Stomach (tissue), 9 donors: ENCODE results near the gene SNX2. TPM values are rescaled to one million over a fixed set of nuclear protein-coding genes. Genes with fewer than 3 reads are reported as not detected.

Experiments
- DNase-seq, 2 donors: peaks; one replicate each; pipeline versions ENCODE4 v3.0.0 to v3.0.0-alpha.2; 2013 to 2019
- H3K27ac ChIP-seq, 5 donors: fragments of 200-600 bp in 4 of 5; sonication (generic) in 4 of 5; one replicate each; pipeline ENCODE4 v1.5.1; 2013 to 2019; ENCODE audit warnings: mild to moderate bottlenecking in 1 of 5, moderate library complexity in 1 of 5
- H3K27me3 ChIP-seq, 3 donors: fragments of 200-600 bp; sonication (generic); one replicate each; pipeline ENCODE4 v1.5.1; 2017 to 2019; ENCODE audit warnings: mixed run types in 1 of 3
- H3K36me3 ChIP-seq, 4 donors: fragments of 200-600 bp; sonication (generic); 1 replicate in 3 of 4; 2 replicates in 1 of 4; pipeline ENCODE4 v1.5.1; 2016 to 2019
- H3K4me1 ChIP-seq, 4 donors: fragments of 200-600 bp; sonication (generic); one replicate each; pipeline ENCODE4 v1.5.1; 2016 to 2019
- H3K4me3 ChIP-seq, 4 donors: fragments of 200-600 bp; sonication (generic) in 3 of 4; one replicate each; pipeline ENCODE4 v1.5.1; 2016 to 2019; ENCODE audit warnings: mild to moderate bottlenecking in 1 of 4
- H3K9me3 ChIP-seq, 4 donors: fragments of 200-600 bp; sonication (generic); one replicate each; pipeline ENCODE4 v1.5.1; 2016 to 2019
- CTCF ChIP-seq, 7 experiments: fragments of 450-650 bp in 4 of 7; fragments of 200-600 bp in 3 of 7; sonication (generic) in 3 of 7; IDR thresholded peaks; one replicate each; pipeline ENCODE4 v1.5.1; 2016 to 2019; ENCODE audit warnings: antibody characterized with exemption in 7 of 7, control low read depth in 2 of 7, mild to moderate bottlenecking in 1 of 7
- EP300 ChIP-seq: sonication (generic); formaldehyde crosslinking; IDR thresholded peaks from one replicate; pipeline ENCODE4 v1.6.1; 2017; ENCODE audit warnings: antibody characterized with exemption
- POLR2A ChIP-seq, 4 donors: fragments of 450-650 bp; IDR thresholded peaks; one replicate each; pipeline ENCODE4 v1.6.1; 2016; ENCODE audit warnings: antibody characterized with exemption in 4 of 4, control low read depth in 2 of 4, mild to moderate bottlenecking in 1 of 4, moderate library complexity in 1 of 4
- POLR2AphosphoS5 ChIP-seq, 3 donors: sonication (generic); formaldehyde crosslinking; IDR thresholded peaks; one replicate each; pipeline ENCODE4 v1.6.1; 2016; ENCODE audit warnings: antibody characterized with exemption in 3 of 3
- WGBS, 5 donors: extraction: QIAGEN DNeasy Blood & Tissue Kit in 3 of 5; methylation state at CpG; one replicate each; pipeline versions ENCODE4 v1.1.5 to v1.1.7; 2013 to 2018; 5-methylcytosine and 5-hydroxymethylcytosine counted together
- intact Hi-C: fragments of 100-400 bp; cut with DNase I; formaldehyde crosslinking; loops from one replicate; pipeline ENCODE4 v1.15.1; 2023; ENCODE audit warnings: low total_unique reads
- polyA plus RNA-seq, 3 donors: library from polyadenylated mRNA; stranded (reverse); fragments of 200-250 nt; gene quantifications; one replicate each; pipeline ENCODE4 v1.2.3, GENCODE V29; 2013
- total RNA-seq, 5 donors: library from RNA; depleted of rRNA; stranded (reverse); fragments of >200 nt; gene quantifications; one replicate each; pipeline versions ENCODE4 v1.1.0 to v1.2.3, GENCODE V29; 2014 to 2016
- donor health status: healthy with polysubstance abuse.
- donor health status: Bipolar disorder and iron deficiency.
- donor health status: healthy.

Gene SNX2
- total and polyA plus RNA-seq, 8 donors, result 22.8 to 504 (median 52.8) TPM

DNA sequence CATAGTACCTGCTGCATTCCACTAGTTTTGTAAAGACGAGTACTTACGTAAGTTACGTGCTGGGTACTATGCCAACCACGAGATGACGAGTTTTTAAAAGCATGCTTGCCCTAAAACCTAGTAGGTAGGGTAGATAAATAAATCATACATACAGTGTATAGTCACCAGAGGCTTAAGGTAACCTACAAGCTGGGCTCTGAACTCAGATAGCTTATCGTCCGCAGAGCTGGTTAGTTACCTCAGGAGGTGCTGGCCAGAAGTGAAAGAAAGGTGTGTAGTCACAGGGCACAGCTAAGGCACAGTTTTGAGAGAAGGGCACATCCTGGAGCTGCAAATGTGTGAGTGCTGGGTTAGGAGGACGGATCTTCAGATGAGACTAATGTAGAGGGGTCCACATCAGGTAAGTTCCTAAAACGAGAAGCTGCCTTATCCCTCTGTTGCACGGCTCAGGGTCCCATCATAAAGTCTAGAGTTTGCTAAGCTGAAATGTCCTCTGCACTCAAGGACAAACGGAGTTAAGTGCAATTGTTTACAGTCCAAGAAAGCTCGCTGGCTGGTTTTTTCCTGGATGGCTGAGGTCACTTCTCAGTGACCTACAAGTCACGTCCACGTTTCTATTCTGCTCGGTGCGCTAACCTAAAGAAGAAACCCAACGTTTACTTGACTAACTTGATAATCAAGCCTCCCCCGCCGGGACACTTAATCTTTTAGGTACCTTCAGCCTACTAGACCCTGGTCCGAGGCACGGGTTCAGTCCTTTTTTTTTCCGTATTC, 69.4 kb downstream of the SNX2 start:
- intact Hi-C loops, result loop anchor here (10.0 kb wide), 1 partner anchor 70 kb away; the partner anchor contains the start of gene SNX2
- Histone ChIP-seq H3K27me3 (no peaks in the 10 kb centered on the region), H3K36me3 (no peaks in the 10 kb centered on the region), H3K4me1 (peaks cover 13 to 38% (median 25%) of the 10 kb centered on the region in 4 donors), H3K4me3 (peak overlapping the region; percentile 73 to 98 (median 97)), H3K27ac (peak overlapping the region; percentile 91 to 98 (median 95)), H3K9me3 (no peaks in the 10 kb centered on the region)
- TF ChIP-seq CTCF (IDR thresholded peaks at IDR 0.05) (no peak), EP300 (no peak), POLR2AphosphoS5 (IDR thresholded peaks at IDR 0.05) (peak in 2 of 3 donors; percentile 48 to 58)
- DNase-seq, result peak; percentile 52 to 80
- 15 to 27% (median 24%) methylated on average over 22 of the region's 22 CpGs for WGBS, 5 donors

GRCh38 chr5:122844910-122845228, 70.0 kb downstream of the SNX2 start:
- H3K4me1 ChIP-seq, result peaks cover 13 to 44% (median 27%) of the 10 kb centered on the region in 4 donors
- DNase-seq, result no peak
- intact Hi-C loops, result loop anchor here (10.0 kb wide), 1 partner anchor 70 kb away; the partner anchor contains the start of gene SNX2

GRCh38 chr5:122845229-122846050, 70.6 kb downstream of the SNX2 start, which contains the start of gene SNX24:
Gene SNX24, plus strand, starts transcription at chr5:122845613. Its CDS starts 21 bp downstream, at chr5:122845634.
- Histone ChIP-seq H3K4me3 (peak within 1 kb of the TSS; percentile 73 to 98 (median 97)), H3K36me3 (no peaks in the 10 kb centered on the region), H3K27me3 (no peaks in the 10 kb centered on the region), H3K27ac (peak within 1 kb of the TSS; percentile 91 to 98 (median 95)), H3K9me3 (no peaks in the 10 kb centered on the region), H3K4me1 (peaks cover 13 to 48% (median 27%) of the 10 kb centered on the region in 4 donors)
- TF ChIP-seq POLR2A (IDR thresholded peaks at IDR 0.05) (no peak), POLR2AphosphoS5 (IDR thresholded peaks at IDR 0.05) (peak in 2 of 3 donors; percentile 34 to 47)
- 0% methylated on average over 25 to 92 of the region's 92 CpGs for WGBS, 5 donors
- intact Hi-C loops, result loop anchor here (10.0 kb wide), 1 partner anchor 71 kb away; the partner anchor contains the start of gene SNX2
- peak; percentile 86 to 95 for DNase-seq

More at GRCh38 chr5:122844910-122845228, 70.0 kb downstream of the SNX2 start:
- H3K9me3 ChIP-seq, result no peaks in the 10 kb centered on the region
- no peak for TF ChIP-seq POLR2A (IDR thresholded peaks at IDR 0.05)
- no peak for TF ChIP-seq EP300
- TF ChIP-seq CTCF (IDR thresholded peaks at IDR 0.05), result no peak
- TF ChIP-seq POLR2AphosphoS5 (IDR thresholded peaks at IDR 0.05), result no peak
- no peaks in the 10 kb centered on the region for H3K27me3 ChIP-seq
- peak overlapping the region; percentile 73 to 98 (median 97) for H3K4me3 ChIP-seq
- WGBS, 5 donors, result 0 to 1% (median 1%) methylated on average over 16 of the region's 16 CpGs
- peak overlapping the region; percentile 91 to 98 (median 95) for H3K27ac ChIP-seq
- H3K36me3 ChIP-seq, result no peaks in the 10 kb centered on the region

DNA sequence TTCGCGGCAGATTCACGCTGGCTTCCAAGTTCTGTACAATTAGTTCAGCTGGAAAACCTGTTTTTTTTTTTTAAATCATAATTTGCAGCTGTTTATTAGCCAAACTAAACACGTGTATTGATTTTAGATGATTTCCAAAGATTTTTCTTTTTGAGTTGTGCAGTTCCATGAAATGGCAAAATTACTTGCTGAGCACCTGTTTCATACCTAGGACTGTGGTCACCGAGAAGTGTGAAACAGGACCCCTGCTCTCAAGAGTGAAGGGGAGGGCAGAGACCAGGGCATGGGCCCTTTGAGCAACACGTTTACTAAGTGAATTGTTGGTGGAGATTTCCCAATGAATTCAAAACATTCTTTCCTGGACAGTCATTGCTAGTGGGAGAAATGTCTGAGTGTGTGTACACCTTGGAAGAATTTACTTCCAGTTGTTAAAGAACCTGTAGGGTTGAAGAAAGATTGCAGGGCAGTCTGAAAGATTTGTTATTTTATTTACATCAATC, 71.2 kb downstream of the SNX2 start:
- no peak for TF ChIP-seq CTCF (IDR thresholded peaks at IDR 0.05)
- no peak for TF ChIP-seq EP300
- TF ChIP-seq POLR2A (IDR thresholded peaks at IDR 0.05), result no peak
- no peak for TF ChIP-seq POLR2AphosphoS5 (IDR thresholded peaks at IDR 0.05)
- Histone ChIP-seq H3K27me3 (no peaks in the 10 kb centered on the region), H3K4me1 (peaks cover 13 to 48% (median 27%) of the 10 kb centered on the region in 4 donors), H3K36me3 (no peaks in the 10 kb centered on the region), H3K4me3 (peak overlapping the region; percentile 73 to 98 (median 97)), H3K27ac (peak overlapping the region; percentile 91 to 98 (median 95)), H3K9me3 (no peaks in the 10 kb centered on the region)
- DNase-seq, result peak in 1 of 2 donors; percentile 53
- 1 to 5% (median 2%) methylated on average over 6 of the region's 6 CpGs for WGBS, 5 donors
- intact Hi-C loops, result loop anchor here (10.0 kb wide), 1 partner anchor 71 kb away; the partner anchor contains the start of gene SNX2
